Epithelial cell of proximal tubule (primary cell): Measurements from ENCODE around the gene MRPS6. TPM values are rescaled to one million over a fixed set of nuclear protein-coding genes. Genes with fewer than 3 reads are reported as not detected.

Experiments
- DNase-seq: peaks from one replicate; pipeline ENCODE4 v3.0.0-alpha.2; 2011; ENCODE audit warnings: low read depth
- H3K4me3 ChIP-seq: 2 replicates; pipeline ENCODE4 v1.5.1; 2011; ENCODE audit warnings: low read depth, mild to moderate bottlenecking, low read length
- total RNA-seq: library from RNA; depleted of rRNA; stranded (reverse); fragments of >200 nt; gene quantifications from 2 replicates; pipeline ENCODE4 v1.2.3, GENCODE V29; 2015
- TF ChIP-seq, protein P1 (sequence below): conservative IDR thresholded peaks from 2 replicates; pipeline ENCODE4 v1.5.1; 2012; ENCODE audit warnings: low read depth, mild to moderate bottlenecking, low read length

MRPS6 gene
- total RNA-seq, 1 donor from 2014 or later: 48.3 TPM

DNA sequence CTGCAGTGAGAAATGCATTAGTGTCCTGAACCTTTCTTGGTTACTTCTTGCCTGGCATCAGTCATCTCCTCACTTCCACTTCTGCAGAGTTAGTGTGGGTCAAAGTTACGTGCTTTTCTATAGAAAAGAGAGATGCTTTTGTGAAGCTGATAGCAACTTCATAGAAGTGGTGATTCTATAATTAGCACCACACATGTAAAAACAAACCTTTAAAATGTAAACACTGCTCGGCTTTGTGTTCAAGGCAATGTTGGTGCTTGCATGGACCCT lies 57.3 kb downstream of the MRPS6 start:
- no peak overlapping the region for H3K4me3 ChIP-seq
- TF ChIP-seq, protein P1, sequence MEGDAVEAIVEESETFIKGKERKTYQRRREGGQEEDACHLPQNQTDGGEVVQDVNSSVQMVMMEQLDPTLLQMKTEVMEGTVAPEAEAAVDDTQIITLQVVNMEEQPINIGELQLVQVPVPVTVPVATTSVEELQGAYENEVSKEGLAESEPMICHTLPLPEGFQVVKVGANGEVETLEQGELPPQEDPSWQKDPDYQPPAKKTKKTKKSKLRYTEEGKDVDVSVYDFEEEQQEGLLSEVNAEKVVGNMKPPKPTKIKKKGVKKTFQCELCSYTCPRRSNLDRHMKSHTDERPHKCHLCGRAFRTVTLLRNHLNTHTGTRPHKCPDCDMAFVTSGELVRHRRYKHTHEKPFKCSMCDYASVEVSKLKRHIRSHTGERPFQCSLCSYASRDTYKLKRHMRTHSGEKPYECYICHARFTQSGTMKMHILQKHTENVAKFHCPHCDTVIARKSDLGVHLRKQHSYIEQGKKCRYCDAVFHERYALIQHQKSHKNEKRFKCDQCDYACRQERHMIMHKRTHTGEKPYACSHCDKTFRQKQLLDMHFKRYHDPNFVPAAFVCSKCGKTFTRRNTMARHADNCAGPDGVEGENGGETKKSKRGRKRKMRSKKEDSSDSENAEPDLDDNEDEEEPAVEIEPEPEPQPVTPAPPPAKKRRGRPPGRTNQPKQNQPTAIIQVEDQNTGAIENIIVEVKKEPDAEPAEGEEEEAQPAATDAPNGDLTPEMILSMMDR: no peak
- DNase-seq: no peak

DNA sequence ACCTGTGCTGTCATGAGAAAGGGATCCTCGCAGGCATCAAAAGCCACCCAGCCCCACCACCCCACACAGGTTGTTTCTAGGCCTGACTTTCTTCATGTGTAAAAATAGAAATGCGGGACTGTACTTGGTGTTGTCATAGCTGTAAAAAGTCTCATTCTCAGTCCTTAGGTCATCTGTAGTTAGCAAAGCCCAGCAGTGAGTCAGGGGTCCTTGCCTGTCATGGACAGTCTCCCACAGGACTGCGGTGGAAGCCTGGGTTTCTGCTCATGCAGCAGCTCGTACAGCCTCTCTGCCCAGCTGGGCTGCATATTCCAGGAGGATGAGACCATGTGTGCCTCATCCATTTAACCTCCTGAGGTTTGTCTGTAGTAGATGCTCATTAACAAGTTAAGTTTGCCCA lies 58.2 kb downstream of the MRPS6 start:
- TF ChIP-seq, protein P1: no peak
- no peak overlapping the region for H3K4me3 ChIP-seq
- DNase-seq: no peak

DNA sequence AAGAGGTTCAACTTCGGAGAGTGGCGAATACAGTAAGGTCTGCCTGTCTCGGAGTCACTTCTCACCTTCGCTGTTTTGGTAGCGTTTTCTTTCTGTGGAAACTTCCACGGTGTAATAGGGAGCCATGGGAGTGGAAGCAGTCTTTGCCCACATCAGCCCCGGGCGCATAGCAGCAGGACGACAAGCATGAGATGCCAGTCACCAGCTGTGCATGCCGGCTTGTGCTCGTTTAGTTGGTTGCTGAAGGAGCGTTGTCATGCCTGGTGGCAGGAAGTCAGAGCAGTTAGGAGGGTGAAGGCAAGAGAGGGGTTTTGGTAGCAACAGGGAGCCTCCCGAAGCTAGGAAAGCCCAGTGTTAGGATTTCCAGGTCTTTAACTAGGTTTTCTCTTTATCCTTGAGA lies 58.8 kb downstream of the MRPS6 start:
- TF ChIP-seq, protein P1: no peak
- H3K4me3 ChIP-seq: no peak overlapping the region
- no peak for DNase-seq

DNA sequence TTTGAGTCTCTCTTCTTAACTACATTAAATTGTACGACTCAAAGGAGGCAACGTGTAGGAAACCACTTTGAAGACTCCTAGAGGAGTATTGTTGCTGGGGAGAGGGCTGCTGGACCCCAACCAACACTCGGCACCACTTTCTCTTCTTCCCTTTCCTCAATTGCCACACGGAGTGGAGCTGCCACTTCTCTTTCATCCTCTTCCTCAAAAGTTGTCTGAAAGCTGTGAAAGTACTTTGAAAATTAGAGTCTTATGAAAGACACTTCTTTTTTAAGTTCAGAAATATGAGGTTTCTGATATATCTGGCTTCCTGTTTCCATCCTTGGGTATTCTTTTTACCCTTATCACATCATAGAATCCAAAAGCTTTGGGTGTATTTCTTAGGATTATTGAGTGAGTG lies 59.5 kb downstream of the MRPS6 start:
- DNase-seq: no peak
- TF ChIP-seq, protein P1: no peak
- H3K4me3 ChIP-seq: no peak overlapping the region

DNA sequence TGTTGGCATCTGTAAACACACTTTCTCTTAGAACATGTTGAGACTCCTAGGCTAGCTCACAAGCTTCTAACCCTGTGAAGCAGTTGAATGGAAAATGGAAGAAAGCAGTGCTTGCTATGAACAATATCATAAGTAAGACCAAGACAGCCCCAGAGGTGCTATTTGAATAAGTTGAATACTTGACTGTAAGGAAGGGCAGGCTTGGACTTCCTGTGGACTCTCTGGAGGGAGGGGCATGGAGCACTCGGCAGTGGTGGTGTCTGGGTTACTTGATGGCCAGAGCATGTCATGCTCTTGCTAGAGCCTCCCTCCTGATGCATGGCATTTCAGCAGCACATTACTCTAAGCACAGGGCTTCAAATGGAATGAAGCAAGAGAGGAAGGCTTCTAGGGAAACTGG lies 60.0 kb downstream of the MRPS6 start:
- TF ChIP-seq, protein P1: no peak
- no peak for DNase-seq
- H3K4me3 ChIP-seq: no peak overlapping the region

DNA sequence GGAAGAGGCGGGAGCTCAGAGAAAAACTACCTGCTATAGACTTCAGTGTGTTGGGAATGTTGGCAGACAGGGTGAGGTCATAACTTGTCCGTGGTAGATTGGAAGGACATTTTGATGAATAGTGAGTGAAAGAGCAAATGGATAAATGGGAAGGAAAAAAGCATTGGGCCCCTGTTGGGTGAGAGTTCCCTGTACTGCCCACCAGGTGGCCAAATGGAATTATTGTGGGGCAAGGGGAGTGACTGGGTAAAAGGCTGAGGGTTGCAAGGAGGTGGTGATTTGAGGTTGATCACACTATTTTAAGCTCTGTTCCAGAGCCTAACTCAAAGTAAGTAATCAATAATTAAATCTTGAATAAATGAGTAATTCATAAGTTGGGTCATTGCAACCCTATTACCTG lies 60.4 kb downstream of the MRPS6 start:
- TF ChIP-seq, protein P1: peak; percentile 48
- DNase-seq: no peak
- no peak overlapping the region for H3K4me3 ChIP-seq

DNA sequence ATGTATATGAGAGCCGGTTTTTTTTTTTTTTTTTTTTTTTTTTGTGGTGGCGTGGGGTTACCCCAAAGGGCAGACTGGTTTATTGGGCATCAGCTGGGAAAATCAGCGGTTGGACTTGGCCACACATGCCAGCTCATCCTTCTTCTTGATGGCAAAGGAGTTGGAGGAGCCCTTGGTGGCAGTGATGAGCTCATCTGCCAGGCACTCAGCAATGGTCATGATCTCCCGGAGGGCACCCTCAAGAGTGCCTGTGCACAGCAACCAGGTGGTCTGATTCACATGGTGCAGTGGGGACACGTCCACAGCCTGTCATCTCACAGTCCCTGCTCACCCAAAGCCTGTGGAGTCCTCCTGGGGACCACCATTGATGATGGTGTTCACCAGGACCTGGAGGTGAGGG lies 62.0 kb downstream of the MRPS6 start:
- TF ChIP-seq, protein P1: no peak
- H3K4me3 ChIP-seq: no peak overlapping the region
- DNase-seq: no peak
